ENCODE data around the gene ST8SIA3. TPM values are rescaled to one million over a fixed set of nuclear protein-coding genes. Genes with fewer than 3 reads are reported as not detected.

The ST8SIA3 gene
- polyA plus RNA-seq, 1 donor from 2014 or later: 22.9 TPM

DNA sequence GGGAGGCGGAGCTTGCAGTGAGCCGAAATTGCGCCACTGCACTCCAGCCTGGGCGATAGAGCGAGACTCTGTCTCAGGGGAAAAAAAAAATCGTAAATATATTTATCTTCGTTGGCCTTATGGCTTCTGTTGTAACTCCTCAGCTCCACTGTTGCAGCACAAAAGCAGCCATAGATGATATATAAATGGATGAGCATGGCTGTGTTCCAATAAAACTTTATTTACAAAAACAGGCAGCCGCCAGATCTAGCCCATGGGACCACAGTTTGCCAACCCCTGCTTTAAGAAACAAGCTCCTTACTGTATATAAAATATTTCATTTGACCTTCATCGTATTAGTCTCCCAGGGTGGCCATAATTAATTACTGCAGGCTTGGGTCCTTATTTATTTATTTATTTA lies 20.1 kb downstream of the ST8SIA3 start:
- Histone ChIP-seq H3K79me2 (replicated peaks; ENCODE audit: insufficient read depth, low read length) (no peaks in the 10 kb centered on the region), H3K4me2 (ENCODE audit: low read length) (no peak overlapping the region), H3K36me3 (ENCODE audit: insufficient read depth, low read length) (no peaks in the 10 kb centered on the region), H3K4me3 (ENCODE audit: low read length) (no peak overlapping the region), H3K27ac (ENCODE audit: low read length) (no peak overlapping the region), H3K9me2 (ENCODE audit: insufficient read depth, low read length) (no peaks in the 10 kb centered on the region), H3K9me3 (ENCODE audit: low read length) (no peaks in the 10 kb centered on the region), H4K20me1 (ENCODE audit: insufficient read depth) (no peaks in the 10 kb centered on the region), H3K9ac (ENCODE audit: low read length) (no peak overlapping the region), H3F3A (ENCODE audit: insufficient read depth, low read length, poor library complexity, severe bottlenecking) (no peaks in the 10 kb centered on the region), H2AFZ (ENCODE audit: low read depth, low read length) (no peak overlapping the region), H3K27me3 (ENCODE audit: insufficient read depth, low read depth, low read length) (no peaks in the 10 kb centered on the region)
- TF ChIP-seq RAD21 (conservative IDR thresholded peaks at IDR 0.05): no peak
- TF ChIP-seq POLR2AphosphoS5 (IDR thresholded peaks at IDR 0.05): no peak
- TF ChIP-seq MXI1 (conservative IDR thresholded peaks at IDR 0.05; ENCODE audit: poor library complexity, severe bottlenecking): no peak

DNA sequence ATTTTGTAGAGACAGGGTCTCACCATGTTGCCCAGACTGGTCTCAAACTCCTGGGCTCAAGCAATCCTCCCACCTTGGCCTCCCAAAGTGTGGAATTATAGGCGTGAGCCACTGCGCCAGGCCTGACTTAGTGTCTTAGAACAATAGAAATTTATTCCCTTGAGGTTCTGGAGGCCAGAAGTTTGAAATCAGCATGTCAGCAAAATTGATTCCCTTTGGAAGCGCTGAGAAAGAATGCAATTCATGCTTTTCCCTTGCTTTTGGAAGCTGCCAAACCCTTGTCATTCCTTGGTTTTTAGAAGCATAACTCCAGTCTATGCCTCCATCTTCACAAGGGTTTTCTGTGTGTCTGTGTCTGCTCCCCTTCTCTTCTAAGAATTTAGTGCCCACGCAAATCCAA lies 20.7 kb downstream of the ST8SIA3 start:
- H3K9me3 ChIP-seq (ENCODE audit: low read length): no peaks in the 10 kb centered on the region
- H3K9me2 ChIP-seq (ENCODE audit: insufficient read depth, low read length): no peaks in the 10 kb centered on the region
- no peak overlapping the region for H3K9ac ChIP-seq (ENCODE audit: low read length)
- no peaks in the 10 kb centered on the region for H3F3A ChIP-seq (ENCODE audit: insufficient read depth, low read length, poor library complexity, severe bottlenecking)
- H3K27me3 ChIP-seq (ENCODE audit: insufficient read depth, low read depth, low read length): no peaks in the 10 kb centered on the region
- TF ChIP-seq EP300 (conservative IDR thresholded peaks at IDR 0.05; ENCODE audit: poor library complexity, severe bottlenecking) (no peak), RAD21 (conservative IDR thresholded peaks at IDR 0.05) (no peak), MXI1 (conservative IDR thresholded peaks at IDR 0.05; ENCODE audit: poor library complexity, severe bottlenecking) (no peak), TAF1 (IDR thresholded peaks at IDR 0.05; ENCODE audit: low read depth) (no peak), POLR2AphosphoS5 (IDR thresholded peaks at IDR 0.05) (no peak), SMC3 (conservative IDR thresholded peaks at IDR 0.05; ENCODE audit: poor library complexity) (no peak), EZH2 (IDR thresholded peaks at IDR 0.05; ENCODE audit: borderline replicate concordance, insufficient read depth, low read length, poor library complexity, severe bottlenecking) (no peak)
- TF ChIP-seq, protein P1, sequence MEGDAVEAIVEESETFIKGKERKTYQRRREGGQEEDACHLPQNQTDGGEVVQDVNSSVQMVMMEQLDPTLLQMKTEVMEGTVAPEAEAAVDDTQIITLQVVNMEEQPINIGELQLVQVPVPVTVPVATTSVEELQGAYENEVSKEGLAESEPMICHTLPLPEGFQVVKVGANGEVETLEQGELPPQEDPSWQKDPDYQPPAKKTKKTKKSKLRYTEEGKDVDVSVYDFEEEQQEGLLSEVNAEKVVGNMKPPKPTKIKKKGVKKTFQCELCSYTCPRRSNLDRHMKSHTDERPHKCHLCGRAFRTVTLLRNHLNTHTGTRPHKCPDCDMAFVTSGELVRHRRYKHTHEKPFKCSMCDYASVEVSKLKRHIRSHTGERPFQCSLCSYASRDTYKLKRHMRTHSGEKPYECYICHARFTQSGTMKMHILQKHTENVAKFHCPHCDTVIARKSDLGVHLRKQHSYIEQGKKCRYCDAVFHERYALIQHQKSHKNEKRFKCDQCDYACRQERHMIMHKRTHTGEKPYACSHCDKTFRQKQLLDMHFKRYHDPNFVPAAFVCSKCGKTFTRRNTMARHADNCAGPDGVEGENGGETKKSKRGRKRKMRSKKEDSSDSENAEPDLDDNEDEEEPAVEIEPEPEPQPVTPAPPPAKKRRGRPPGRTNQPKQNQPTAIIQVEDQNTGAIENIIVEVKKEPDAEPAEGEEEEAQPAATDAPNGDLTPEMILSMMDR (IDR thresholded peaks at IDR 0.05; ENCODE audit: poor library complexity, severe bottlenecking): no peak
- TF ChIP-seq, protein P2, sequence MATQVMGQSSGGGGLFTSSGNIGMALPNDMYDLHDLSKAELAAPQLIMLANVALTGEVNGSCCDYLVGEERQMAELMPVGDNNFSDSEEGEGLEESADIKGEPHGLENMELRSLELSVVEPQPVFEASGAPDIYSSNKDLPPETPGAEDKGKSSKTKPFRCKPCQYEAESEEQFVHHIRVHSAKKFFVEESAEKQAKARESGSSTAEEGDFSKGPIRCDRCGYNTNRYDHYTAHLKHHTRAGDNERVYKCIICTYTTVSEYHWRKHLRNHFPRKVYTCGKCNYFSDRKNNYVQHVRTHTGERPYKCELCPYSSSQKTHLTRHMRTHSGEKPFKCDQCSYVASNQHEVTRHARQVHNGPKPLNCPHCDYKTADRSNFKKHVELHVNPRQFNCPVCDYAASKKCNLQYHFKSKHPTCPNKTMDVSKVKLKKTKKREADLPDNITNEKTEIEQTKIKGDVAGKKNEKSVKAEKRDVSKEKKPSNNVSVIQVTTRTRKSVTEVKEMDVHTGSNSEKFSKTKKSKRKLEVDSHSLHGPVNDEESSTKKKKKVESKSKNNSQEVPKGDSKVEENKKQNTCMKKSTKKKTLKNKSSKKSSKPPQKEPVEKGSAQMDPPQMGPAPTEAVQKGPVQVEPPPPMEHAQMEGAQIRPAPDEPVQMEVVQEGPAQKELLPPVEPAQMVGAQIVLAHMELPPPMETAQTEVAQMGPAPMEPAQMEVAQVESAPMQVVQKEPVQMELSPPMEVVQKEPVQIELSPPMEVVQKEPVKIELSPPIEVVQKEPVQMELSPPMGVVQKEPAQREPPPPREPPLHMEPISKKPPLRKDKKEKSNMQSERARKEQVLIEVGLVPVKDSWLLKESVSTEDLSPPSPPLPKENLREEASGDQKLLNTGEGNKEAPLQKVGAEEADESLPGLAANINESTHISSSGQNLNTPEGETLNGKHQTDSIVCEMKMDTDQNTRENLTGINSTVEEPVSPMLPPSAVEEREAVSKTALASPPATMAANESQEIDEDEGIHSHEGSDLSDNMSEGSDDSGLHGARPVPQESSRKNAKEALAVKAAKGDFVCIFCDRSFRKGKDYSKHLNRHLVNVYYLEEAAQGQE (IDR thresholded peaks at IDR 0.05; ENCODE audit: borderline replicate concordance): no peak
- H3K36me3 ChIP-seq (ENCODE audit: insufficient read depth, low read length): no peaks in the 10 kb centered on the region
- no peaks in the 10 kb centered on the region for H3K79me2 ChIP-seq (replicated peaks; ENCODE audit: insufficient read depth, low read length)
- no peak overlapping the region for H3K27ac ChIP-seq (ENCODE audit: low read length)
- no peak overlapping the region for H3K4me3 ChIP-seq (ENCODE audit: low read length)
- no peak overlapping the region for H2AFZ ChIP-seq (ENCODE audit: low read depth, low read length)
- no peak overlapping the region for H3K4me2 ChIP-seq (ENCODE audit: low read length)
- no peaks in the 10 kb centered on the region for H4K20me1 ChIP-seq (ENCODE audit: insufficient read depth)

DNA sequence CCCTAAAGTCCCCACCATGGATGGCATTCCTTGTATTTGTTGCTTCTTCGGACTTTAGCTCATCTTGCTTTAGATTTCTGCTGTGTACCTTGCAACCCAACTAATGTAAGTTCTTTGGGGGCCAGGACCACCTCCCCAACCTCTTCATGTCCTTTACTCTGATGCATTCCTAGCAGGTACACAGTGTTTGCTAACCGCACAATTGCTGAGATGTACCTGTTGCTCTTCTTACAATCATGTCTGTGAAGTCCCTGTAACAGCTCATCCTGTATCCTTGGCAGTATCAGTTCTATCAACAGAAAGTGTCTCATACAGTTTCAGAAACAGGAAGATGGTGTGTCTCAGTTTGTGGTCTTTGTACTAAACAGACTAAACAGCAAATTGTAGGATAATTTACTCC lies 24.1 kb downstream of the ST8SIA3 start:
- no peaks in the 10 kb centered on the region for H3K79me2 ChIP-seq (replicated peaks; ENCODE audit: insufficient read depth, low read length)
- H3K4me2 ChIP-seq (ENCODE audit: low read length): no peak overlapping the region
- H2AFZ ChIP-seq (ENCODE audit: low read depth, low read length): no peak overlapping the region
- TF ChIP-seq SMC3 (conservative IDR thresholded peaks at IDR 0.05; ENCODE audit: poor library complexity) (no peak), RAD21 (conservative IDR thresholded peaks at IDR 0.05) (no peak), MXI1 (conservative IDR thresholded peaks at IDR 0.05; ENCODE audit: poor library complexity, severe bottlenecking) (no peak), EP300 (conservative IDR thresholded peaks at IDR 0.05; ENCODE audit: poor library complexity, severe bottlenecking) (no peak), POLR2AphosphoS5 (IDR thresholded peaks at IDR 0.05) (no peak), TAF1 (IDR thresholded peaks at IDR 0.05; ENCODE audit: low read depth) (no peak), EZH2 (IDR thresholded peaks at IDR 0.05; ENCODE audit: borderline replicate concordance, insufficient read depth, low read length, poor library complexity, severe bottlenecking) (no peak)
- TF ChIP-seq, protein P2 (IDR thresholded peaks at IDR 0.05; ENCODE audit: borderline replicate concordance): no peak
- TF ChIP-seq, protein P1 (IDR thresholded peaks at IDR 0.05; ENCODE audit: poor library complexity, severe bottlenecking): no peak
- no peak overlapping the region for H3K27ac ChIP-seq (ENCODE audit: low read length)
- no peak overlapping the region for H3K4me3 ChIP-seq (ENCODE audit: low read length)
- H3K9ac ChIP-seq (ENCODE audit: low read length): no peak overlapping the region
- no peaks in the 10 kb centered on the region for H3K9me3 ChIP-seq (ENCODE audit: low read length)
- H3F3A ChIP-seq (ENCODE audit: insufficient read depth, low read length, poor library complexity, severe bottlenecking): no peaks in the 10 kb centered on the region
- H3K27me3 ChIP-seq (ENCODE audit: insufficient read depth, low read depth, low read length): no peaks in the 10 kb centered on the region
- H3K36me3 ChIP-seq (ENCODE audit: insufficient read depth, low read length): no peaks in the 10 kb centered on the region
- H3K9me2 ChIP-seq (ENCODE audit: insufficient read depth, low read length): no peaks in the 10 kb centered on the region
- H4K20me1 ChIP-seq (ENCODE audit: insufficient read depth): no peaks in the 10 kb centered on the region
